NCI-H2029 treated with DMSO at 0.1 percent for 48 hours (cell line): Measurements from ENCODE around the gene CAB39.
"Not testable (repeated sequence)": the region's sequence is repeated elsewhere in the genome, so short reads cannot be mapped to it uniquely, and the experiment has no call there.

Experiments used
- DNase-seq: peaks from one replicate; lab custom pipeline; 2025; lab: John Stamatoyannopoulos, UW

CAB39 gene

DNA sequence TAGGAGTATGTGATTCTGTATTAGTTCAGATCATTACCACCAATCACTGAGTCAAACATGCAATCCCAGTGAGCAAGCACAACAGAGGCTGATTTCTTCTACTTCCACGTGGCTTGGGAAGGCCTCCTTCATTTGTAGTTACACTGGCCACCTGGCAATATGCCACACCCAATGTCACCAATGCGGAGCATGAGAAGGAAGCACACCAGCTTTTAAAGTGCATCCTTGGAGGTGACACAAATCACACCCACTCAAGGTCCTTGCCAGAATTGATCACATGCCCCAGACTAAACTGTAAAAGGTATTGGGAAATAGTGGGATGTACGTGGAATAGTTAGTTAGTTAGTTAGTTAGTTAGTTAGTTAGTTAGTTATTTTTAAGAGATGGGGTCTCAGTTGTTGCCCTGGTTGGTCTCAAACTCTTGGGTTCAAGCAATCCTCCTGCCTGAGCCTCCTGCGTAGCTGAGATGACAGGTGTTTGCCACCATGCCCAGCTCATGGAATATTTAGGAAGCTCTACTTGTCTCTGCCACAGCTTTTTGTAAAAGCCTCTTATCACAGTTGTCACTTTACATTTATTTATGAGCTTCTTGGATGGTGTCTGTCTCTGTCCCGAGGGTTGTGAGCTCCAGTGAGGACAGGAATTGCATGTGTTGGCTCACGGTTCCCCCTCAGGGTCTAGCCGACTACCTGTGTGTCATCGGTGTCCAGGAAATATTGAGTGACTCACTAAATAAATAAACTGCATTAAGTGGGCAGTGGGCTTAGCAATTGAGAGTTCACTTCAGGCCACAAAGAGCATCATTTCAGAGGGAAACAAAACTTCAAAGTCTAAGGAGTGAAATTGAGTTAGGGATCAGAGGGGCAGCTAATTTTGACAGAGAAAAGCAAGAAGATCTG lies 28.1 kb upstream of the CAB39 start:
- DNase-seq = no peak

DNA sequence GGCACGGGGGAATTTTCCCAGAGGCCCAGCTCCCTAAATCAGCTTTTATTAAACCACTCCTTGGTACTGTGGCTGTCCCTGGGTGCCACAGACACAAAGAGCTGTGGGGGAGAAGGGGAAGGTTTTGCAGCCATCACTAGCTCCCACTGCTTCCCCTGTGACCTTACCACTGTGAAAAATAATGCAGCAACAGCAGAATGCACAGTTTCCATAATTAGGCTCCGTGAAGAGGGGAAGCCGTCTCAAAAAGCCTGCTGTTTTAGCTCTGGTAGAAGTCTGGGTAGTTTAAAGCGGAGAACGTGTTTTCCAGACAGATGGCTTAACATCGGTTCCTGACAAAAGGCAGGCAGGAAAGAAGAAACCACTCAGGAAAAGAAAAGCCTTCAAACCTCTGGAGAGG lies 27.5 kb upstream of the CAB39 start:
- DNase-seq = no peak

DNA sequence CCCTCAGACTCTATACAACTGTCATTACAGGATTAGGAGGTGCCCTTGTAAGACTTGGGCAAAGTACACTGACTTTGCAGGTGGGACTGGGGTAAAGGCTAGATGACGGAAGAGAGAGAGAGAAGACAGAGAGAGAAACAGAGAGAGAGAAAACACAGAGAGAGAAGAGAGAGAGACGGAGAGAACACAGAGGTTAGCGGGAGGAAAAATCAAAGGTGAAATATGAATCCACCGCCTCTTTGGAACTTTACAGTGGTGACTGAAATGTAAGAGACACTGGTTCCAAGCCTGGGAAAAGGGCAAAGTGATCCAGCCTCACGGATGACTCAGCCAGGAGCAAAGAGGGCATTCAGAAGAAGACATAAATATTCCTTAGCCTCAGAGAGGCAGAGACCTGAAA lies 25.1 kb upstream of the CAB39 start:
- DNase-seq = no peak

DNA sequence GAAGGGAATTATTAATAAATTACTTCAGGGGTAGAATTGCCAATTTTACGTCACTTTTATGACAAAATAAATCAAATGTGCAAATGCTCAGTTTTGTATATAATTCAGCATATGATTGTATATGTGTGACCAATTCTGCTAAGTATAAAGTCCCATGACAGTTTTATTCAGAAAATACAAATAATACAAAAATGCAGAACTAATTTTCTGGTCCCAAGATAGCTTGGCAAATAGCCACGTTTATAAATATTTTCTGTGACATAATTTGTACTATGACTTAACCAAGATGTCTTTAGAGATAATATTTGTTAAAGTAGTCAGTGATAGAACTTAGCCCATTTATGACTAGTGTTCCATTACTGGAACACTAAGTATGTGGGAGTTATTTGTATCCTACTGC lies 24.2 kb upstream of the CAB39 start:
- DNase-seq = no peak

DNA sequence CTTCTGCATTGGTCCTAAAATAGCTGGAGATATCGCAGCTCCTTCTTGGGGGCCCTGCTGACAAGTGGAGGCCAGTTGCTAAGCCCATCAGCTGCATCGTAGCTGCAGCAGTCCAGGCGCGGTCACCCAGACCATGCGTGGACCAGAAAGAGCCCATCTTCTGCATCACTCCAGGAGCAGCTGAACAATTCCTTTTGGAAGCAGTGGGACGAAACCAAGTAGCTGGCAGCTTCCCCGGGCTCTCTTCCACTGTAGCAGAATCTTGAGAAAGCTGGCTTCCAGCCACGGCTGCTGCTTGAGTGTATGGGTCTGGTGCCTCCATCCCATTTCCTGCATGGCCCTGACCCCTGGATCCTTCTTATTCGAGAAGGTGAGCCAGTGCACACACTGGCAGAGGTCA lies 22.2 kb upstream of the CAB39 start:
- no peak for DNase-seq

DNA sequence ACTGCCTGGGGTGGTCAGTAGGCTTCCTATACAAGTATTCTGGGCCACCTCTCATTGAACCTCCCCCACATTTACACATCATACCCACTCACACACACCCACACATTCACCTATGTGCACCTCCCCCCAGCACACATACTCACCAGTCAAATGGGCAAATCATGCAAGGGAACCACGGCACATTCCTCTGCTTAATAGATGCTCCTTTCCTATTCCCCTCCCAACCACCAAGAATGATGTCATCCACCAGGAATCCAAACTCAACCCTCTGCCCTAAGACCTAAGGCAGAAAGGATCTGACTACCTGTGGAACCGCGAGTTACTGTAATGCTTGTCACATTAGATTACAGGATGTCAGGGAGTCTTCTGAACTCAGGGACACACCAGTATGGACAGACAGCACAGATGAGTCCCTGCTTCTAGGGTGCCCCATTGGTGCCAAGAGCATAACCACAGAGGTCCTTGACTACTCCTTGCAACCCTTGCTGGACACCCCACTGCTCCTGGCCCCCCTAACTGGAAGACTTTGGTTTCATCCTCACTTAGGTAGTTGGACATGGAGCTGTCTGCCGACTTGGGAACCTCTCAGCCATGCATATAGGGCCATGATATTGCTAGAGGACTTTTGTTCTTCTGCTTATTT lies 21.5 kb upstream of the CAB39 start:
- no peak for DNase-seq

DNA sequence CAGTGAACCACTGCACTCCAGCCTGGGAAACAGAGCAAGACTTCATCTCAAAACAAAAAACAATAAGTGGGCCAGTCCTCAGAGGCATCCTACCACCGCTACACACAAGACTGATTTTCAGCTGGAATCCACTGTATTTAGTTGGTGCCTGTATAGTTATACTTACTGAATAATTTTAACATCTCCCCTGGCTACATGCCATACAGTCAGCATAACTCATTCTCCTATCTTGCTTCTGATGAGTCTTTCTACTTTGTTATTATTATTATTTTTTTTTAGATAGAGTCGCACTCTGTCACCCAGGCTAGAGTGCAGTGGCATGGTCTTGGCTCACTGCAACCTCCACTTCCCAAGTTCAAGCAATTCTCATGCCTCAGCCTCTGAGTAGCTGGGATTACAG lies 19.9 kb upstream of the CAB39 start:
- DNase-seq = no peak

DNA sequence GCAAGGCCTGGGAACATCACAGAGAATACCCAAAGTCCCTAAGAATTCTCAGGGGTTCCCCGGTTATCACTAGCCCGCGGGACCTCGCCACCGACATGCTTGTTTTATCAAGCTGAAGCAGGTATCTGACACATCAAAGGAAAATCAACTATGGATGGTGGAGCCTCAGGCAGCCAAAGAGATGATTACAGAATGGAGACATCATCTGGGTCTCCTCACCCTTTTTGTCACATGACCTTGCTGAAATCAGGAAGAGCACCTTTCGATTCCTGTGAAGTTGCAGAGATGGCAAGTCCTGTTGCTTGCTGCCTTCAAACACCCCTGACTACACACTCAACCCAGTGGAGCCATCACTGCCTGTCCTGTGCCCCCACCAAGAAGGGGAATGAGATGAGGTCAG lies 19.2 kb upstream of the CAB39 start:
- no peak for DNase-seq

DNA sequence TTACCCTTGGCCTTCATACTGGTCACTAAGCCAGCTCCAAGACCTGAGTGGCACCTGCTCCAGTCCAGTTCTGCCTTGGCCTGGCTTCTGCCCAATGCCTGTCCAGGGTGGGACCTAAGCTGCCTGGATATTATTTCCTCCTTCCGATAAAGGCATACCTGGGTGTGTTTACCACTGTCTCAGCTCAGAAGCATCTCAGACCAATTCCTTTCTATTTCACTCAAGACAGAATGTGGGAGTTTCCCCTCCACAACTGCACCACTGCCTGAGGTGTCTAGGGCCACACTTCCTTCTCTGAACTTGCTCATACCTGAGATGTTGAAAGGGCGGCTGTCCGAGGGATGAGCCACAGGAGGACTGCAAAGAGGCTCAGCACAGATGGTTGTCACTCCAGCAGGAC lies 18.4 kb upstream of the CAB39 start:
- no peak for DNase-seq

DNA sequence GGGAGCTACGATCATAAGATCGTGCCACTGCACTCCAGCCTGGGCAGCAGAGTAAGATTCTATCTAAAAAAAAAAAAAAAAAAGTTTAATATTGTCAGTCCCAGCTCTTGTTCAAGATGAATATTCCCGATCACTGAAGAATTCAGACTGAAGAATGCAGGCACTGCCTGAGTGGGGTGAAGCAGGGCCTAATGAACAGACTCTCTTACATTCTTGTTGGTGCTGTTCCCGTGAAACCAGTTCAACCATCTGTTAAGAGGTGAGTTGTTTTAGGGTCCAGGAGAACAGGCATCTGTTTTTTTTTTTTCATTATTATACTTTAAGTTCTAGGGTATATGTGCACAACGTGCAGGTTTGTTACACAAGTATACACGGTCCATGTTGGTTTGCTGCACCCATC lies 17.1 kb upstream of the CAB39 start:
- no peak for DNase-seq

DNA sequence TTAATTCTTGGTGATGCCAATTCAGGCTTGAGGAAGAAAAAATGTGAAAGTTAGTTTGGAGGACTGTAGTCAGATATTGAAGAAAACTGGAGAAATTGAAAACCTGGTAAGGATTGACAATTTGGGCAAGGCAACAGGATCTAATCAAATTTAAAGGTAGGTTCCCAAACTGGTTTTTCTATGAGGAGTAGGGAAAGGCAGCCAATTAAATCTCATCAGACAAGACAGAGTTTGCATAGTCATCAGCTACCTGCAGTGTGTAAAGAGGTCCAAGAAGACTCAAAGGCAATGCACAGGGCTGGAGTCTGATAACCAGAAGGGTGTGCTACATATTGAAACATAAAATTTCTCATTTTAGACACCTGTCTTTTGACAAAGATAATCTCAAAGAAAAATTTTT lies 16.0 kb upstream of the CAB39 start:
- DNase-seq = no peak

DNA sequence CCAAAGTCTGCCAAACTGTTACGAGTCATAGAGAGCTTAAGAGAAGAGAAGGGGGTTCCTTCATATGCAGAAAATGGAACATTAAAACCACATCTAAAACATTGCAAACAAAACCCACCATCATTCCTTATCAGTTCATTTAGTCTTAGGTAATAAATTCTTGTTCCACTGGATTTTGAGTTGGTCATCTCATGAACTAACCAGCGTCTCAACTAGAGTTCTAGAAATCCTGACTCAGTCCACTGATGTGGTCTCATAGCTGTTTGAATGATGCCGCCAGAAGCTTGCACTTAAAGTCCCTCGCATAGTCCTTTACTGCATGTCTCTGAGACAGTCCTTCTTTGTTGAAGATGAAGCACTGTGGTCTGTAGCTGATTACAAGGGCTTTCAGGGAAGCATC lies 15.0 kb upstream of the CAB39 start:
- no peak for DNase-seq

DNA sequence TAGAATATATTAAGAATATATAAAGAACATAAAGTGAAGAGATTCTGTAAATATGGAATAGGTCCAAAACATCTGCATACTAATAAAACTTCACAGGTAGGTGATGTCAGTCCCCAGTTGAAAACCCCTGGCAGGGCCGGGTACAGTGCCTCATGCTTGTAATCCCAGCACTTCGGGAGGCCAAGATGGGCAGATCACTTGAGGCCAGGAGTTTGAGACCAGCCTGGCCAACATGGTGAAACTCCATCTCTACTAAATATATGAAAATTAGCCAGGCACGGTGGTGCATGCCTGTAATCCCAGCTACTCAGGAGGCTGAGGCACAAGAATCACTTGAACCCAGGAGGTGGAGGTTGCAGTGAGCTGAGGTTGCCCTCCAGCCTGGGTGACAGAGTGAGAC lies 13.9 kb upstream of the CAB39 start:
- not testable (repeated sequence) for DNase-seq

DNA sequence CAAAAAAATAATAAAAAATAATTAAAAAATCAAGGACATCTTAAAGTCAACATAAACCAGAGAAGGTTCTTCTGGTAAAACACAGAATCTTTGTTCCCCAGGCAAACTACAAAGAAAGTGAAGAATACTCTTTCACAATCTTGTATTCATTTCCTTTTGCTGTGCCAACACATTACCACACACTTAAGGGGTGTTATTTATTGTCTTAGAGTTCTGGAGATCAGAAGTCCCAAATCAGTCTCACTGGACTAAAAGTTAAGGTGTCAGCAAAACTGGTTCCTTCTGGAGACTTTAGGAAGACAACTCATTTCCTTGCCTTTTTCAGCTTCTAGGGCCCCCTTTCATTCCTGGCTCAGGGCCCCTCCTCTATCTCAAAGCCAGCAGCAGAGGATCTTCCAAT lies 12.2 kb upstream of the CAB39 start:
- no peak for DNase-seq

DNA sequence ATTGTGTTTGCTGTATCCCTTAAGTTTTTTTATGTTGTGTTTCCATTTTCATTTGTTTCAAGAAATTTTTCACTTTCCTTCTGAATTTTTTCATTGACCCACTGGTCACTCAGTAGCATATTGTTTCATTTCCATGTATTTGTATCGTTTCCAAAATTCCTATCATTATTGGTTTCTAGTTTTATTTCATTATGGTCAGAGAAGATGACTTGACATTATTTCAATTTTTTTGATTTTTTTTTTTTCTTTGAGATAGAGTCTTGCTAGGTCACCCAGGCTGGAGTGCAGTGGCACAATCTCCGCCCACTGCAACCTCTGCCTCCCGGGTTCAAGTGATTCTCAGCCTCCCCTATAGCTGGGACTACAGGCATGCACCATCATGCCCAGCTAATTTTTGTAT lies 11.3 kb upstream of the CAB39 start:
- DNase-seq = no peak

DNA sequence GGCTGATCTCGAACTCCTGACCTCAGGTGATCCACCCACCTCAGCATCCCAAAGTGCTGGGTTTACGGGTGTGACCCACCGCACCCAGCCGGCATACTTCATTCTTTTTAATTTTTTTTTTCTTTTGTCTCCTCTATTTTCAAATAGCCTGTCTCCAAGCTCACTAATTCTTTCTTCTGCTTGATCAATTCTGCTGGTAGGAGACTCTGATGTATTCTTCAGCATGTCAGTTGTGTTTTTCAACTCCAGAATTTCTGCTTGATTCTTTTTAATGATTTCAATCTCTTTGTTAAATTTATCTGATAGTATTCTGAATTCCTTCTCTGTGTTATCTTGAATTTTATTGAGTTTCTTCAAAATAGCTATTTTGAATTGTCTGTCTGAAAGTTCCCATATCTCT lies 10.2 kb upstream of the CAB39 start:
- not testable (repeated sequence) for DNase-seq

DNA sequence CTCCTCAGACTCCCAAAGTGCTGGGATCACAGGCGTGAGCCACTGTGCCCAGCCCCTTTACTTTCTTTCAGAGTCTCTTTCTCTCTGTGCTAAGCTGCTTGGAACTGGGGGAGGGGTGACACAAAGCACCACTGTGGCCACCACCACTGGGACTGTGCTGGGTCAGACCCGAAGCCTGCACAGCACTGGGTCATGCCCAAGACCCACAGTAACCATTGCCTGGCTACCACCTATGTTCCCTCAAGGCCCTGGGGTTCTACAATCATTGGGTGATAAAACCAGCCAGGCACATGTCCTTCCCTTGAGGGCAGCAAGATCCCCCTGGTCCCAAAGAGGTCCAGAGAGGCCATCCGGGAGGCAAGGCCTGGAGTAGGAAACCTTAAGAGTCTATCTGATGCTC lies 9.1 kb upstream of the CAB39 start:
- DNase-seq = no peak

DNA sequence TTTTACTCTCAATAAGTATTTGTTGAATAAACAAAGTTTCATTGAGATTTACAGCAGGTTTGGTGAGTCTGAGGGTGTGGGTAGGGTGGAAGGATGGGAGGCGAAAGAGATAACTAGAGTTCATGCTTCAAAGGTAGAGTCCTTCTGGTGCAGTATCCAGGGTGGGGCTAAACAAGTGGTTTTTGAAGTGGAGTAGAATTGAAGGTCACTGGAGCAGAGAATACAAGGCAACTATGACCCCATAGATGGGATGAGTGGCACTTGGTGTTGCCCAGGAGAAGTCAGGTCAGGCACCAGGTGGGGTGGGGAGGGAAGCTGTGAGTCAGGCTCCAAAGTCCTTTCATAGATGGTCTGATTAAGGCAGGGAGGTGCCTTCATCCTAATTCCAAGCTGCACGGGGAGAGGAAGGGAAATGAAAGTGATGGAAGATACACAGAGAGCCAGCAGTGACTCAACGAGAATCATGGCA lies 6.6 kb upstream of the CAB39 start:
- no peak for DNase-seq

DNA sequence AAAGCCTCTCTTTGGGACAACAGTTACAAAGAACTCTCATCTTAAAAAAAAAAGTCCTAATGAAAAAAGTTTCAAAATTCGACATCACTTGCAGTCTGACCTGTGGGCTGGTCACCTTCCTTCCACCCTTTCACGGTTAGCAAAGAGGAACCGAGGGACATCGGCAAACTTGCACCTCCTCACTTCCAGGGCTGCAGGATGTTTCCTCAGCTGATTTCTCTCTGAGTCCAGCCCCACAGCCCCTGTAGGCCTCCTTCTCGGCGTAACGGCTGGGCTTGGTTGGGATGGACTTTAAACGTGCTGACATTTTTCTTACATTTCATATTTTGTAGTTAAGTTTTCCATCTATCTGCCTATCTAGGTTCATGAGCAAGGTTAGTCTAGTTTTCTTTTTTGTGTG lies 5.7 kb upstream of the CAB39 start:
- no peak for DNase-seq

DNA sequence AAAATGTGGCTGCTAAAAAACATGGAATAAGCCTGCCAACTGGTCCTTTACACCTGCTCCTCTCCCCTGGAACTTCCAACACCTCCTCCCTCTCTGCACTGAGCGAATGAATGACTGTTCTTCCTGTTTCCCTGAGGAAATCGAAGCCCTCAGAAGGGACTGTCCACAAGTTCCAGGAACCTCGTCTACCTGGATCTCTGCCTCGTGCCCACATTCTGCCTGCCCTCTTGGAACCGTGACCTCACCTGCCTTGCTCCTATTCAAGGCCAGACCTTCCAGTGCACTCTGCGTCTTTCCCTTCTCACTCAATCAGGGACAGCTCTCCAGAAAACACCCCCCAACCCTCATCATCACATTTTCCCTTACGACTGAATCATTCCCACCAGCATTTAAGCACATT lies 4.4 kb upstream of the CAB39 start:
- DNase-seq = no peak

DNA sequence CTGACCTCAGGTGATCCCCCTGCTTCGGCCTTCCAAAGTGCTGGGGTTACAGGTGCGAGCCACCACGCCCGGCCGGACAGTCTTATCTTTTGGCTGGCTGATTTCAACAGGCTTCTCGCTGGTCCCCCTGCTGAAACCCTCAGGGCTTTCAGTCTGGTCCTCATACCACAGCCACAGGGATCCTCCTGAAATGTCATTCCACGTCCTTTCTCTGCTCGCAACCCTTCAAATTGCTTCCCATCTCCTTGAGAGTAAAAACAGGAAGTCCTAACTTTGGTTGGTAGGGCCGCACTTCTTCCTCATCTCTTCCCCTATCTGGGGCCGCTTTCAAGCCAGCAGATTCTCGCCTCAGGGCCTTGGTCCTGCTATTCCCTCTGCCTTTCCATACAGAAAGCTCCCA lies 1.4 kb upstream of the CAB39 start:
- no peak for DNase-seq

DNA sequence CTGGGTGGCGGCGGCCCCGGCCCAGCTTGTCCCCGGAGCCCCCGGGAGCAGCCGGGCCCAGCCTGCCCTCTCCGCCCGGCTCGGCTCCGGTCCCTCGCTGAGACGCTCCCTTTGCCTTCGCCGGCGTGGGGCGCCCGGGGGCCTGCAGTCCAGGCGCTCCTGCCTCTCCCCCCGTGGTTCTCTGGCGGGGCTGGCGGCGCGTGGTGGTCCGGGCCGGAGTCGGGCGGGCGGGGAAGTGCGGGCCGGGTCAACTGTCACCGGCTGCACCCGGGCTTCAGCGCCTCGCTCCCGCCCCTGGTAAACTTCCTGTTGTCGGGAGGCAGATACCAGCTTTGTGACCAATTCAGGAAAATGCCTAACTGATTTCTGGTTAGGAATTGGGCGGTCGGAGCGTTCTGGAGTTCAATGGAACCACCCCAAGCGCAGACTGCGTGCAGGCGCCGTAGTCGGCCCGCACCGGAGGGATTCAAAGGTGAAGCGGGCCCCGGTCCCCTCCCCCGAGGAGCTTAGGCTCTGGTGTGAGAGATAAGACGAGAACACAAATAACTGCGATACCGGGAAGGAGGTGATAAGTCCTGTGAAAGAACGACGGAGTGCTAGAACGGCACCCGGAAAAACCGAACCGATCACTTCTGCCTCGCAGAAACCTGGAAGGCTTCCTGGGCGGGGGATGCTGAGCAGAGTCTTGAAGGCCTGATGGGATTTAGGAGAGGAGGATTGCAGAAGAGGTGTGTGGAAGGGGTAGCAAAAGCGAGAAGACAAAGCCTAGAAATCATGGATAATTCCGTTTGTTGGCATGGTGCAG lies 891 bp downstream of the CAB39 start:
- DNase-seq = no peak

DNA sequence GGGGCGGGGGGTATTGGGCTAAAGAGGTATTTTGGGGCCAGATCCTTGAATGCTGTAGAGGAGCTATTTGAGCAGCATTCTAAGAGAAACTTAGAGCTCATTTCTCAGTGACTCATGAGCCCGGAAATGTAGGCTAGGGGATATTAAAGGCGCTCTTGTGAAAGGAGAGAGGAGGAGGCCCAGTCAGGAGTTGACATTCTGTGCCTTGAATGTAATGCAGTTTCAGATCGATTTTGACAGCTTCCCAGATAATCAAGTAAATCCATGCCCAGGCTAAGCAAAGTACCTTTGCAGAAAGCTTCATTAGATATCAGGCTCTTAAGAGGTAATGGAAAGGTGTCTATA lies 1.5 kb downstream of the CAB39 start:
- DNase-seq = no peak
